Epithelial cell of proximal tubule (primary cell): Measurements from ENCODE around the gene HNRNPL. TPM values are rescaled to one million over a fixed set of nuclear protein-coding genes. Genes with fewer than 3 reads are reported as not detected.
"Not testable (repeated sequence)": the region's sequence is repeated elsewhere in the genome, so short reads cannot be mapped to it uniquely, and the experiment has no call there.

ENCODE experiments used
- DNase-seq: peaks from one replicate; pipeline ENCODE4 v3.0.0-alpha.2; 2011; ENCODE audit warnings: low read depth
- H3K4me3 ChIP-seq: 2 replicates; pipeline ENCODE4 v1.5.1; 2011; ENCODE audit warnings: low read depth, mild to moderate bottlenecking, low read length
- CTCF ChIP-seq: conservative IDR thresholded peaks from 2 replicates; pipeline ENCODE4 v1.5.1; 2012; ENCODE audit warnings: low read depth, mild to moderate bottlenecking, low read length
- total RNA-seq: library from RNA; depleted of rRNA; stranded (reverse); fragments of >200 nt; gene quantifications from 2 replicates; pipeline ENCODE4 v1.2.3, GENCODE V29; 2015

The HNRNPL gene
- total RNA-seq, 1 donor from 2014 or later: 224 TPM

GRCh38 chr19:38799104-38799503 lies 50.7 kb downstream of the HNRNPL start:
- TF ChIP-seq CTCF: no peak
- DNase-seq: no peak
- no peak overlapping the region for H3K4me3 ChIP-seq

GRCh38 chr19:38797781-38798180 lies 52.0 kb downstream of the HNRNPL start:
- not testable (repeated sequence) for DNase-seq, H3K4me3 ChIP-seq

GRCh38 chr19:38796154-38796553 lies 53.6 kb downstream of the HNRNPL start:
- TF ChIP-seq CTCF: no peak
- DNase-seq: no peak
- no peak overlapping the region for H3K4me3 ChIP-seq

- H3K4me3 ChIP-seq: no peak overlapping the region
- no peak for TF ChIP-seq CTCF
- DNase-seq: no peak
Observed at GRCh38 chr19:38795549-38795948, 54.2 kb downstream of the HNRNPL start.

- no peak for TF ChIP-seq CTCF
- no peak overlapping the region for H3K4me3 ChIP-seq
- no peak for DNase-seq
Observed at GRCh38 chr19:38793671-38794070, 56.1 kb downstream of the HNRNPL start.

GRCh38 chr19:38793177-38793576 lies 56.6 kb downstream of the HNRNPL start:
- no peak for DNase-seq
- no peak overlapping the region for H3K4me3 ChIP-seq
- no peak for TF ChIP-seq CTCF

- peak; percentile 40 for TF ChIP-seq CTCF
- H3K4me3 ChIP-seq: peak overlapping the region; percentile 23
- no peak for DNase-seq
Observed at GRCh38 chr19:38792250-38793111, 57.3 kb downstream of the HNRNPL start.

GRCh38 chr19:38791451-38792064 lies 58.2 kb downstream of the HNRNPL start:
- H3K4me3 ChIP-seq: peak overlapping the region; percentile 23
- not testable (repeated sequence) for DNase-seq

GRCh38 chr19:38790507-38791403 lies 59.0 kb downstream of the HNRNPL start:
- H3K4me3 ChIP-seq: peak overlapping the region; percentile 23

More at GRCh38 chr19:38790507-38791403, 59.0 kb downstream of the HNRNPL start:
- not testable (repeated sequence) for DNase-seq
